ENCODE results near the gene RIOK2. TPM values are rescaled to one million over a fixed set of nuclear protein-coding genes. Genes with fewer than 3 reads are reported as not detected.

RIOK2 gene
- total RNA-seq, 2 donors from 2014 or later = 27.3 to 37.7 TPM

GRCh38 chr5:97115932-97116331 lies 67.1 kb downstream of the RIOK2 start:
- Histone ChIP-seq H3K4me1 (ENCODE audit: control insufficient read depth, insufficient read depth, low read length) (no peaks in the 10 kb centered on the region), H3K36me3 (ENCODE audit: control insufficient read depth, insufficient read depth, low read length) (no peaks in the 10 kb centered on the region), H3K27me3 (ENCODE audit: control insufficient read depth, insufficient read depth, low read length, poor library complexity, severe bottlenecking) (no peaks in the 10 kb centered on the region), H3K4me3 (ENCODE audit: low read length) (no peak overlapping the region), H3K9me3 (ENCODE audit: control insufficient read depth, low read length) (no peaks in the 10 kb centered on the region), H3K27ac (ENCODE audit: low read depth, low read length) (no peak overlapping the region), H3K9ac (ENCODE audit: extremely low read depth, low read length, poor library complexity, severe bottlenecking) (no peak overlapping the region)
- 91 to 96% methylated on average over 9 of the region's 9 CpGs for WGBS, 2 experiments (ENCODE audit: insufficient coverage in 1 of 2, insufficient read length in 1 of 2)
- Mint-ChIP-seq H3K27ac (no peak overlapping the region), H3K27me3 (ENCODE audit: insufficient read depth) (no peaks in the 10 kb centered on the region), H3K4me1 (peaks cover 2% of the 10 kb centered on the region), H3K4me3 (no peak overlapping the region), H3K9me3 (no peaks in the 10 kb centered on the region), H3K36me3 (ENCODE audit: low read depth) (no peaks in the 10 kb centered on the region)
- no peak for TF ChIP-seq CTCF (conservative IDR thresholded peaks at IDR 0.05)
- no peak for DNase-seq

- Mint-ChIP-seq H3K4me1 (peaks cover 3% of the 10 kb centered on the region), H3K27me3 (ENCODE audit: insufficient read depth) (no peaks in the 10 kb centered on the region), H3K9me3 (no peaks in the 10 kb centered on the region), H3K4me3 (no peak overlapping the region), H3K36me3 (ENCODE audit: low read depth) (no peaks in the 10 kb centered on the region), H3K27ac (no peak overlapping the region)
- Histone ChIP-seq H3K4me1 (ENCODE audit: control insufficient read depth, insufficient read depth, low read length) (no peaks in the 10 kb centered on the region), H3K9me3 (ENCODE audit: control insufficient read depth, low read length) (no peaks in the 10 kb centered on the region), H3K36me3 (ENCODE audit: control insufficient read depth, insufficient read depth, low read length) (no peaks in the 10 kb centered on the region), H3K4me3 (ENCODE audit: low read length) (no peak overlapping the region), H3K27ac (ENCODE audit: low read depth, low read length) (no peak overlapping the region), H3K9ac (ENCODE audit: extremely low read depth, low read length, poor library complexity, severe bottlenecking) (no peak overlapping the region), H3K27me3 (ENCODE audit: control insufficient read depth, insufficient read depth, low read length, poor library complexity, severe bottlenecking) (no peaks in the 10 kb centered on the region)
- no peak for DNase-seq
- TF ChIP-seq CTCF (conservative IDR thresholded peaks at IDR 0.05) = no peak
- WGBS, 2 experiments (ENCODE audit: insufficient coverage in 1 of 2, insufficient read length in 1 of 2) = 92 to 98% methylated on average over 4 to 6 of the region's 6 CpGs
Observed at GRCh38 chr5:97112230-97112629, 70.8 kb downstream of the RIOK2 start.

- Mint-ChIP-seq H3K4me3 (no peak overlapping the region), H3K4me1 (peaks cover 6% of the 10 kb centered on the region), H3K27me3 (ENCODE audit: insufficient read depth) (no peaks in the 10 kb centered on the region), H3K36me3 (ENCODE audit: low read depth) (no peaks in the 10 kb centered on the region), H3K27ac (no peak overlapping the region), H3K9me3 (no peaks in the 10 kb centered on the region)
- no peak overlapping the region for H3K4me3 ChIP-seq (ENCODE audit: low read length)
- TF ChIP-seq CTCF (conservative IDR thresholded peaks at IDR 0.05) = no peak
- no peaks in the 10 kb centered on the region for H3K9me3 ChIP-seq (ENCODE audit: control insufficient read depth, low read length)
- no peak for DNase-seq
- no peaks in the 10 kb centered on the region for H3K36me3 ChIP-seq (ENCODE audit: control insufficient read depth, insufficient read depth, low read length)
- H3K27ac ChIP-seq (ENCODE audit: low read depth, low read length) = no peak overlapping the region
- H3K4me1 ChIP-seq (ENCODE audit: control insufficient read depth, insufficient read depth, low read length) = peaks cover 2% of the 10 kb centered on the region
- H3K9ac ChIP-seq (ENCODE audit: extremely low read depth, low read length, poor library complexity, severe bottlenecking) = no peak overlapping the region
- H3K27me3 ChIP-seq (ENCODE audit: control insufficient read depth, insufficient read depth, low read length, poor library complexity, severe bottlenecking) = no peaks in the 10 kb centered on the region
- WGBS, 2 experiments (ENCODE audit: insufficient coverage in 1 of 2, insufficient read length in 1 of 2) = 57% methylated on average over 4 of the region's 4 CpGs; no CpG with 5 or more reads in 1 of the 2 experiments
Observed at GRCh38 chr5:97111616-97112015, 71.4 kb downstream of the RIOK2 start.
